IPS-20b (cell line): Measurements from ENCODE around the gene ZFC3H1.

Experiments used
- H3K27ac ChIP-seq: one replicate; pipeline ENCODE4 v1.5.1; 2013; ENCODE audit warnings: low read length
- H3K27me3 ChIP-seq: 2 replicates; pipeline ENCODE4 v1.6.1; 2013; ENCODE audit warnings: mild to moderate bottlenecking, low read length, inconsistent platforms; ENCODE audit not compliant: insufficient read depth
- H3K36me3 ChIP-seq: 2 replicates; pipeline ENCODE4 v1.6.1; 2013; ENCODE audit warnings: low read depth, mild to moderate bottlenecking, inconsistent platforms, low read length, moderate library complexity; ENCODE audit not compliant: insufficient read depth
- H3K4me1 ChIP-seq: 2 replicates; pipeline ENCODE4 v1.6.1; 2013; ENCODE audit warnings: mild to moderate bottlenecking, control low read depth, inconsistent platforms, low read length, moderate library complexity; ENCODE audit not compliant: insufficient read depth
- H3K4me3 ChIP-seq: 2 replicates; pipeline ENCODE4 v1.5.1; 2013; ENCODE audit warnings: mild to moderate bottlenecking, low read length, inconsistent platforms
- H3K9ac ChIP-seq: 2 replicates; pipeline ENCODE4 v1.6.1; 2013; ENCODE audit warnings: low read depth, mild to moderate bottlenecking, inconsistent platforms, low read length, moderate library complexity
- H3K9me3 ChIP-seq: 2 replicates; pipeline ENCODE4 v1.6.1; 2013; ENCODE audit warnings: mild to moderate bottlenecking, low read depth, low read length, inconsistent platforms; ENCODE audit not compliant: insufficient read depth

ZFC3H1 gene

GRCh38 chr12:71666259-71666658 is 2.6 kb upstream of the ZFC3H1 start:
- Histone ChIP-seq H3K4me3 (peak overlapping the region; percentile 94; the same call in 1 of the 2 replicates), H3K27me3 (no peaks in the 10 kb centered on the region), H3K27ac (no peak overlapping the region), H3K9ac (no peak overlapping the region), H3K9me3 (no peaks in the 10 kb centered on the region), H3K36me3 (no peaks in the 10 kb centered on the region), H3K4me1 (no peaks in the 10 kb centered on the region; the same call in 1 of the 2 replicates)

GRCh38 chr12:71665090-71665463 is 1.4 kb upstream of the ZFC3H1 start:
- no peaks in the 10 kb centered on the region for H3K9me3 ChIP-seq
- H3K27me3 ChIP-seq: no peaks in the 10 kb centered on the region
- H3K9ac ChIP-seq: peak overlapping the region; percentile 98
- H3K4me3 ChIP-seq: peak overlapping the region; percentile 94
- no peaks in the 10 kb centered on the region for H3K36me3 ChIP-seq
- peak overlapping the region; percentile 95 for H3K27ac ChIP-seq
- H3K4me1 ChIP-seq: no peaks in the 10 kb centered on the region; the same call in 1 of the 2 replicates

- Histone ChIP-seq H3K27me3 (no peaks in the 10 kb centered on the region), H3K9me3 (no peaks in the 10 kb centered on the region), H3K4me3 (peak overlapping the region; percentile 94), H3K4me1 (no peaks in the 10 kb centered on the region; the same call in 1 of the 2 replicates), H3K27ac (peak overlapping the region; percentile 95), H3K36me3 (peaks cover 5% of the 10 kb centered on the region), H3K9ac (peak overlapping the region; percentile 98)
These were observed 902 bp upstream of the ZFC3H1 start for GRCh38 chr12:71664411-71665089.

GRCh38 chr12:71662849-71663560 is 643 bp downstream of the ZFC3H1 start:
- Histone ChIP-seq H3K36me3 (peaks cover 20% of the 10 kb centered on the region), H3K27me3 (no peaks in the 10 kb centered on the region), H3K4me1 (no peaks in the 10 kb centered on the region; the same call in 1 of the 2 replicates), H3K9ac (peak overlapping the region; percentile 98), H3K27ac (peak overlapping the region; percentile 49), H3K9me3 (no peaks in the 10 kb centered on the region), H3K4me3 (peak overlapping the region; percentile 94)

- H3K4me3 ChIP-seq: peak overlapping the region; percentile 94
- no peaks in the 10 kb centered on the region for H3K27me3 ChIP-seq
- H3K36me3 ChIP-seq: peaks cover 29% of the 10 kb centered on the region
- H3K9ac ChIP-seq: peak overlapping the region; percentile 98; the same call in 1 of the 2 replicates
- no peak overlapping the region for H3K27ac ChIP-seq
- no peaks in the 10 kb centered on the region; the same call in 1 of the 2 replicates for H3K4me1 ChIP-seq
- H3K9me3 ChIP-seq: no peaks in the 10 kb centered on the region
These were observed 1.6 kb downstream of the ZFC3H1 start for GRCh38 chr12:71661977-71662530.

GRCh38 chr12:71656740-71657139 is 6.9 kb downstream of the ZFC3H1 start:
- no peak overlapping the region for H3K27ac ChIP-seq
- no peak overlapping the region for H3K4me3 ChIP-seq
- peaks cover 79% of the 10 kb centered on the region for H3K36me3 ChIP-seq
- H3K27me3 ChIP-seq: no peaks in the 10 kb centered on the region
- H3K9me3 ChIP-seq: peaks cover 11% of the 10 kb centered on the region; the same call in 1 of the 2 replicates
- no peak overlapping the region for H3K9ac ChIP-seq
- H3K4me1 ChIP-seq: no peaks in the 10 kb centered on the region

- Histone ChIP-seq H3K4me3 (no peak overlapping the region), H3K4me1 (no peaks in the 10 kb centered on the region), H3K36me3 (peaks cover 86% of the 10 kb centered on the region), H3K27me3 (no peaks in the 10 kb centered on the region), H3K27ac (no peak overlapping the region), H3K9me3 (peaks cover 11% of the 10 kb centered on the region; the same call in 1 of the 2 replicates), H3K9ac (no peak overlapping the region)
These were observed 7.7 kb downstream of the ZFC3H1 start for GRCh38 chr12:71655907-71656306.

GRCh38 chr12:71655495-71655894 is 8.2 kb downstream of the ZFC3H1 start:
- Histone ChIP-seq H3K4me3 (no peak overlapping the region), H3K36me3 (peaks cover 89% of the 10 kb centered on the region), H3K4me1 (no peaks in the 10 kb centered on the region)

GRCh38 chr12:71654200-71654599 is 9.4 kb downstream of the ZFC3H1 start:
- no peaks in the 10 kb centered on the region for H3K4me1 ChIP-seq
- H3K4me3 ChIP-seq: no peak overlapping the region
- no peak overlapping the region for H3K27ac ChIP-seq
- no peaks in the 10 kb centered on the region for H3K27me3 ChIP-seq
- no peak overlapping the region for H3K9ac ChIP-seq
- H3K9me3 ChIP-seq: peaks cover 11% of the 10 kb centered on the region; the same call in 1 of the 2 replicates
- peaks cover 93% of the 10 kb centered on the region for H3K36me3 ChIP-seq

More at GRCh38 chr12:71655495-71655894, 8.2 kb downstream of the ZFC3H1 start:
- Histone ChIP-seq H3K27ac (no peak overlapping the region), H3K9me3 (peaks cover 11% of the 10 kb centered on the region; the same call in 1 of the 2 replicates), H3K27me3 (no peaks in the 10 kb centered on the region), H3K9ac (no peak overlapping the region)

GRCh38 chr12:71653137-71653536 is 10.5 kb downstream of the ZFC3H1 start:
- H3K36me3 ChIP-seq: peaks cover 87% of the 10 kb centered on the region
- no peak overlapping the region for H3K4me3 ChIP-seq
- H3K9me3 ChIP-seq: peaks cover 11% of the 10 kb centered on the region; the same call in 1 of the 2 replicates

GRCh38 chr12:71652656-71653055 is 11.0 kb downstream of the ZFC3H1 start:
- Histone ChIP-seq H3K4me3 (no peak overlapping the region), H3K4me1 (no peaks in the 10 kb centered on the region), H3K9ac (no peak overlapping the region), H3K9me3 (peaks cover 11% of the 10 kb centered on the region; the same call in 1 of the 2 replicates), H3K27ac (no peak overlapping the region), H3K36me3 (peaks cover 87% of the 10 kb centered on the region), H3K27me3 (no peaks in the 10 kb centered on the region)

More at GRCh38 chr12:71653137-71653536, 10.5 kb downstream of the ZFC3H1 start:
- H3K9ac ChIP-seq: no peak overlapping the region
- H3K27me3 ChIP-seq: no peaks in the 10 kb centered on the region
- no peak overlapping the region for H3K27ac ChIP-seq
- H3K4me1 ChIP-seq: no peaks in the 10 kb centered on the region
